ENCODE results near the gene MED27.

MED27 gene

GRCh38 chr9:131854896-131855613 is 224.6 kb downstream of the MED27 start:
- DNase-seq (ENCODE audit: low read depth in 2 of 2), result no peak

GRCh38 chr9:131854334-131854733 is 225.3 kb downstream of the MED27 start:
- no peak for DNase-seq (ENCODE audit: low read depth in 2 of 2)

- DNase-seq (ENCODE audit: low read depth in 2 of 2), result no peak
Measured at GRCh38 chr9:131853434-131853833, 226.2 kb downstream of the MED27 start.

- DNase-seq (ENCODE audit: low read depth in 2 of 2), result no peak
Measured at GRCh38 chr9:131851414-131851813, 228.3 kb downstream of the MED27 start.

DNA sequence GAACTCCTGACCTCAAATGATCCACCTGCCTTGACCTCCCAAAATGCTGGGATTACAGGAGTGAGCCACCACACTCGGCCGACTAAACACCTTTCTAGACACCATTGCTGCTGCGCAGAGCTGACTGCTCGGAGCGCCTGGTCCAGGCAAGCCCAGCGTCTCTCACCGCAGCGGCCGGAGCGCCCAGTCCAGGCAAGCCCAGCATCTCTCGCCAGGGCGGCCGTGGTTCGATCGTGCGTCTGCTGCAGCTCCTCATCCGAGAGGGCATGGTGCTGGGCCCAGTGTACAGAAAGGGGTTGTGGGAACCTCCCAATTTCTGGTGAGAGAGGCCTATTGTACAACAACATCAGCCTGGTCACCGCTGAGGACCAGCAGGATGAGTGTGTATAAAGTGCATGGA is 230.3 kb downstream of the MED27 start:
- DNase-seq (ENCODE audit: low read depth in 2 of 2), result no peak

DNA sequence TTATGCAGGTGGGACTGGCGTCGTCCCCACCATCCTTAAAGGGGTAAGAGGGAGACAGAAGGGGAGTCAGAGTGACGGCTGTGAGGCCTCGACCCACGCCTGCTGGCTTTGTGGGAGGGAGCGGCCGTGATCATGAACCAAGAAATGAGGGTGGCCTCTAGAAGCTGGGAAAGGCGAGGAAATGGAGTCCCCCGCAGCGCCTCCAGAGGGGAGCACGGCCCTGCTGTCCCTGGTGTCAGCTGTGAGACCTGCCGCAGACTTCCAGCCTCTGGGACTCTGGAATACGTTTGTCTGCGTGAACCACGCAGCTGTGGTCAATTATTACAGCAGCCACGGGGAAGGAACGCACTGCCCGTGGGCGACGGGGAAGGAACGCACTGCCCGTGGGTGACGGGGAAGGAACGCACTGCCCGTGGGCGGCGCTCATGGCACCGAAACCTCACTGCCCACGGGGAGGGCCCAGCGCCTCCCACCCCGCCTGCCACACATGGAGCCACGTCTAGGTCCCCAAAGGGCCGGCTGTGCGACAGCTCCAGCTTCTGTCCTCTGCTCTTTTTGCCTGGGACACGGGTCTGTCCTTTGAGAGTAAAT is 231.0 kb downstream of the MED27 start:
- DNase-seq (ENCODE audit: low read depth in 2 of 2), result no peak

DNA sequence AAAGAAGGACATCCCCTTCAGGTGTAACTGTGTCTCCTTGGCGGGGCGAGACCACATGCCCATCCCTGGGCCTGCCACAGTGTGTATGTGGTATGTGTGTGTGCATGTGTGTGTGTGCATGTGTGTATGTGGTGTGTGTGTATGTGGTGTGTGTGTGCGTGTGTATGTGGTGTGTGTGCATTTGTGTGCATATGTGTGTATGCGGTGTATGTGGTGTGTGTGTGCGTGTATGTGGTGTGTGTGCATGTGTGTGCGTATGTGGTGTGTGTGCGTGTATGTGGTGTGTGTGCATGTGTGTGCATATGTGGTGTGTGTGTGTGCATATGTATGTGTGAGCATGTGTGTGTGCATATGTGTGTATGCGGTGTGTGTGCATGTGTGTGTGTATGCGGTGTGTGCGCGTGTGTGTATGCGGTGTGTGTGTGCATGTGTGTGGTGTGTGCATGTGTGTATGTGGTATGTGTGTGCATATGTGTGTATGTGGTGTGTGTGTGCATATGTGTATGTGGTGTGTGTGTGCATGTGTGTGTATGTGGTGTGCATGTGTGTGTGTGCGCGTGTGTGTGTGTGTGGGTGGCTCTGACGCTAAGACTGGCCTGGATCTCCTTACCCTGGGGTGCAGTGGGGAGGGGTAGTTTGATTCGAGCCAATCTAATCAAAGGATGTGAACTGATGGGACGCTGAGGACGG is 231.9 kb downstream of the MED27 start:
- DNase-seq (ENCODE audit: low read depth in 2 of 2), result no peak

GRCh38 chr9:131845305-131846298 is 234.1 kb downstream of the MED27 start:
- DNase-seq (ENCODE audit: low read depth in 2 of 2), result no peak

- no peak for DNase-seq (ENCODE audit: low read depth in 2 of 2)
Measured at GRCh38 chr9:131844745-131845118, 234.9 kb downstream of the MED27 start.

- no peak for DNase-seq (ENCODE audit: low read depth in 2 of 2)
Measured at GRCh38 chr9:131843989-131844744, 235.5 kb downstream of the MED27 start.

DNA sequence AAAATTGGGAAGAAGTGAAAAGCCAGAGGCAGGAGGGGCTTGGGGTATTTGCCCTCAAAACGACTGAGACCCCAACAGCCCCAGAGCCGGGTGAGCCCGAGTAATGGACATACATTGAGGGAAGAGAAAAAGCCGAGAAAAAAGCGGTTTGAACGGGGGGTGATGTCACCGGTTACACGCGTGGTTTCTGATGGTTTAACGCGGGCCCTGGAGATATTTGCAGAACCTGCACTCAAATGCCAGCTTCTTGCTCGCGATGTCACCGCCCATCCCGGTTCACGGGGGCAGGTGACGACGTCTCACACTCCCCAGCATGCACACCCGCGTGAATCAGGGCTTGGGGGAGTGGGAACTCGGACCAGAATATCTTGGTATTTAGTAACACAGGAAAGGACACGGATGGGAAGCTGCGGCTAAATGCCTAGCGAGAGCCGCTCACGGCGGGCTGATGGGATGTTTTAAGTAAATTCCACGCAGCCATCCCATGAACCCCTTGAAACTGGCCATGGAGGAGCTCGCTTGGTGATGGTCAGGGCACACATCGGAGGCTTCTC is 237.8 kb downstream of the MED27 start:
- DNase-seq (ENCODE audit: low read depth in 2 of 2), result no peak

DNA sequence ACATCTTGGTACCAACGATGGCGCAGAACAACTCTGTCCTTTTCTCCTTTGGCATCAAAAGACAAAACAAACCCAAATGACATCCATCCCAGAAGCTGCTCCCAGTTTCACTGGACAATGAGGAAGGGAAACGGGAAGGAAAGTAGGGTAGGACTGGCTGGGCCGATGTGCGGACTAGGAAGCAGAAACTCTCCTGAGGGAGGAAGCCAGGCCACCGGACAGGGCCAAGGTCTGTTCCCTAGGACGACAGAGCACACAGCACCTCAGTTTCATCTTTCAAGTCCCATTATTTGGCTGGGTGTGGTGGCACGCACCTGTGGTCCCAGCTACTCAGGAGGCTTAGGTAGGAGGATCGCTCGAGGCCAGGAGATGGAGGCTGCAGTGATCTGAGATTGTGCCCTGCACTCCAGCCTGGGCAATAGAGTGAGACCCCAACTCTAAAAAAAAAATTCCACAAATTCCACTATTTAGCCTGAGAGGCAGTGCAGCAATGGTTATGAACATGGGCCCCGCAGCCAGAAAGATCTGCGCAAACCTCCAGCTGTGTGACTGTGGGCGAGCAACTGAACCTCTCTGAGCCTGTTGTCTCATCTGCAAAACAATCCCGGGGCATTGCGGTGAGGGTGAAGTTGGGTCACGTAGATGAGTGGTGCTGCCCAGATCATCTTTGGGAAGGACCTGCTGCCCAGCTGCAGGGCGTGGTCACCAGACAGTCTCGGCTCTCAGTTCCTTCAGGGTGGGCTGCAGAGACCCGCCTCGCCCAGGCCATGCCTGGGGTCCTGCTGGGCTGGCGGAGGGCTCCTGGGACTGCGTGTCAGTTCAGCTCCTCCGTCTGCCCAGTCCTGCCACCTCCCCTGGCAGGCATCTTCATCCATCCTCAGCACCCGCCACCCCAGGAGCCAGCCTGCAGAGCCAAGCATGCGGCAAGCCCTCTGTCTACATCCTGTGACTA is 238.6 kb downstream of the MED27 start:
- DNase-seq (ENCODE audit: low read depth in 2 of 2), result no peak

DNA sequence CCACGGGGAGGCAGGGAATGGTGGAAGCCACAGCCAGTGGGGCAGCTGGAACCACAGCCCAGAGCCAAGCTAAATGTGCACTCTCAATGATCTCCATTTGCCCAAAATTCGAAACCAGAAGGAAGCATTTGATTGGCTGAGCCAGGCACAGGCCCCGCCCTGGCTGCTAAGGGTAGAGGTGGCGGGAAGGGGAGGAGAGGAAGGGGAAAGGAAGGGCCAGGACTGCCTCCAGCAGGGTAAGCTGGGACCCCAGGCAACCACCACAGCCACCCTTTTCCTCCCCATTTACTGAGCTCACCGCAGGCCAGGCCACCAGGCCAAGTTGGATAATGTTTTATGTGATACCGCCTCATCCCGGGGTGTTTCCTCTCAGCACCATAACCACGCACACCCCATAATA is 239.4 kb downstream of the MED27 start:
- DNase-seq (ENCODE audit: low read depth in 2 of 2), result no peak

DNA sequence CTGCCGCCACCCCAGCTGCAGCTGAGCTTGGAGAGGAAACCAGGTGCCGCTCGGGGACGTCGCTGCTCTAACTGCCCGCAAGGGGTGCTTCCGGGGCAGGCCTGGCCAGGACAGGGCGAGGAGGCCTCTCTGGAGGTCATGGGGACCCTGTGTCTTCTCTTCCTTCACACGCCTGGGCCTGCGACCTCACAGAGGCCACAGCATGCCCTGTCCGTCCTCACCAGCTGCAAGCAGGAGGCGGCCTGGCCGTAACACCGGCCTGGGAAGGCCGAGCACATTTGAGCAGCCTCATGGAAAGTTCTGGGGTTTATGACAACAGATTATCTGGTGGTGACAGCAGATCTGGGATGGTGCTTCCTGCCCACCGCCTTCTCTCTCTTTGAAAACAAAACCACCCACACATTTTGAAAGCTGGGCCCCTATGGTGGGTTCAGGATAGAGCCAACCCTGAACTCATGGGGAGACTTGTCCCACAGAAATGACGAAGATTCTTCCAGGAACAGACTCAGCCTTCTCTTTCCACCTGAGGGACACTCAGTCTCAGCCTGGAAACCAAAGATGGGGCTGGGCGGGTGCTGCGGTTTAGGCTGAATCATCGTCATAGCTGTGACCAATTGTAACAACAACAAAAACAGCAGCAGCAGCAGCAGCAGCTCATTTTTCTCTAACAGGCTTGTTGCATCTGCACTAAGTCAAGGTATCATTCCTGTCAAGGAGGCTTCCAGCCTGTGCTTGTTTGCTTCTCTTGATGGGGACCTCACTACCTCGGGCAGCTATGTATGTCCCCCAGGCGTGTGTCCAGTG is 240.2 kb downstream of the MED27 start:
- peak in 1 of 2 donors; percentile 13 for DNase-seq (ENCODE audit: low read depth in 2 of 2)

DNA sequence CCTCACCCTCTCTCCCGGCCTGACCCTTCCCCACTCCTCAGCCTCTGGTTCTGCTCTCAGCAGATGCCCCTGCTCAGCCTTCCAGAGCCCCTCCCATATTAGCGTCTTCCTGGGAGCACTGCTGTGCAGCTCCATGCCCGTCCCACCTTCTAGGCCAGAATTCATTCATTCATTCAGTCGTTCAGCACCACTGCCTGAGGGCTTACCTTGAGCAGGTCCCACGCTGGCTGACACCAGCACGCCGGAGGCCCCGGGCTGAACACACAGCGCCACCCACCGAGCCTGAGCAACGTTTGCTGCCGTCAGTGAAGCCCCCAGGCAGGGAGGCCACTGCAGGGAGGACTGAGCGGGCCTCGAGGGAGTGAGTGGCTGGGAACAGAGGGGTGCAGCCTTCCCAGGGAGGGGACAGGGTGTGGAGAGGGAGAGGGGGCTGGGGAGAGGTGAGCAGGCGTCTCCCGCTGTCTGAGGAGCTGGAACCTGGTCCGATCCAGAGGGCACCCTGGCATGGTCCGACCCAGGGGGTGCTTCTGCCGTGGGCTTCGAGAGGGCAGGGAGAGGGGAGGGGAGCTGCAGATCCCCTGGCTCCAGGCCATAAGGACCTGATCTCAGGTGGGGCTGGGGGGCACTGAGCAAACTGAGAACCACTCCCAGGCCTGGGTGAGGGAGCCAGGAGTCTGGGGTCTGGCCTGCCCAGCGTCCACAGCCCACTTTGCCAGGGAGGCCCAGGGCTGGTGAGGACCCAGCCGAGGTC is 241.0 kb downstream of the MED27 start:
- DNase-seq (ENCODE audit: low read depth in 2 of 2), result no peak

DNA sequence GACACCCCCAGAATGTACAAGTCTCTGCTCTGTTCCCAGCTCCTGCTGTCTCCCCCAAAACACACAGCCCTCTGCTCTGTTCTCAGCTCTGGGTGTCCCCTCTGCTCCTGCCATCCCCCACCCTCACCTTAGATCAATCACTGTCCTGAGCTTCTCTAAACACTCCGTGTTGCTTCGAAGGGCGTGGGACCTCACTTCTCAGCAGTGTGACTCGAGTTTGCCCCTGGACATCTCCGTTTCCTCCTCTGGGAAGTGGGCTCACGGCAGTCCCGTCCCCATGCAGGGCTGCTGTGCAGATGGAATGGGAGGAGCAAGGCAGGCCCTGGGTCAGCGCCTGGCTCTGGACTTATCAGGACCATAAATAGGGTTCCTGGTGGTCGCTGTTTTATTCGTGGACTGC is 241.8 kb downstream of the MED27 start:
- no peak for DNase-seq (ENCODE audit: low read depth in 2 of 2)

- DNase-seq (ENCODE audit: low read depth in 2 of 2), result no peak
Measured at GRCh38 chr9:131837316-131837715, 242.4 kb downstream of the MED27 start.

Data from activated CD8-positive, alpha-beta memory T cell treated with anti-CD3 and anti-CD28 coated beads for 4 hours (primary cell).